Psoas muscle (tissue), 8 donors: ENCODE data around the gene TMED1. TPM values are rescaled to one million over a fixed set of nuclear protein-coding genes. Genes with fewer than 3 reads are reported as not detected.
A peak's percentile ranks its signal among the peaks of the same experiment; 100 is the strongest.

Experiments
- ATAC-seq, 4 donors: fragments of 200-7000 bp; cut with Tn5 transposase; one replicate each; pipeline ENCODE4 v1.9.1; 2020; ENCODE audit warnings: moderate library complexity in 3 of 4, mild to moderate bottlenecking in 2 of 4
- DNase-seq, 2 donors: peaks; one replicate each; pipeline ENCODE4 v3.0.0-alpha.2; 2020
- H3K27ac ChIP-seq: fragments of 200-600 bp; one replicate; pipeline ENCODE4 v1.8.0; 2022
- H3K27me3 ChIP-seq, 3 donors: fragments of 200-600 bp in 1 of 3; one replicate each; pipeline versions ENCODE4 v1.6.1 to v1.8.0; 2013 to 2022; ENCODE audit warnings: low read length in 2 of 3, mild to moderate bottlenecking in 2 of 3, moderate library complexity in 1 of 3; ENCODE audit not compliant: insufficient read depth in 3 of 3
- H3K36me3 ChIP-seq, 2 donors: fragments of 200-600 bp in 1 of 2; one replicate each; pipeline versions ENCODE4 v1.6.1 to v1.8.0; 2013 to 2022; ENCODE audit warnings: low read depth in 1 of 2, mild to moderate bottlenecking in 1 of 2, moderate library complexity in 1 of 2; ENCODE audit not compliant: insufficient read depth in 1 of 2
- H3K4me1 ChIP-seq: fragments of 200-600 bp; one replicate; pipeline ENCODE4 v1.8.0; 2022
- H3K4me3 ChIP-seq: fragments of 200-600 bp; one replicate; pipeline ENCODE4 v1.8.0; 2022; ENCODE audit warnings: mild to moderate bottlenecking
- H3K9me3 ChIP-seq: fragments of 200-600 bp; one replicate; pipeline ENCODE4 v1.8.0; 2022
- WGBS, 3 donors: extraction: QIAGEN DNeasy Blood & Tissue Kit; methylation state at CpG; one replicate each; pipeline versions ENCODE4 v1.1.6 to v1.1.7; 2013; 5-methylcytosine and 5-hydroxymethylcytosine counted together
- intact Hi-C, 2 donors: fragments of 100-400 bp; cut with DNase I; formaldehyde crosslinking; loops; one replicate each; pipeline versions ENCODE4 v1.11.0 to v1.14.2; 2022
- polyA plus RNA-seq, 3 donors: library from polyadenylated mRNA; stranded (reverse); fragments of 200-250 nt; gene quantifications; one replicate each; pipeline ENCODE4 v1.2.3, GENCODE V29; 2013
- total RNA-seq, 4 donors: library from RNA; stranded (reverse); fragmentation: NEBNext Ultra II Directional in 2 of 4; extraction: Animal tissue kit (Norgen Biotek cat#: 25700) in 2 of 4; gene quantifications; one replicate each; pipeline versions ENCODE4 v1.2.1 to v1.2.4, GENCODE V29; 2021 to 2023
- TF ChIP-seq, protein P1 (sequence below): fragments of 200-600 bp; IDR thresholded peaks from one replicate; pipeline ENCODE4 v1.8.0; 2022; ENCODE audit warnings: antibody characterized with exemption
- donor health status: healthy with polysubstance abuse.
- donor health status: DM: no; HTN: no; CAD: no; lungs with moderate emphysema.
- donor health status: Bipolar disorder and iron deficiency.
- donor health status: healthy.
- donor health status: DM: yes; HTN: yes; CAD: no.
- donor health status: DM: no; HTN: no; CAD: no.
- donor health status: DM: no; HTN: no; CAD: no.
- donor health status: DM: yes; HTN: yes; CAD: no.

Gene TMED1
- total and polyA plus RNA-seq, 7 donors, result 30.1 to 79.3 (median 37.5) TPM

DNA sequence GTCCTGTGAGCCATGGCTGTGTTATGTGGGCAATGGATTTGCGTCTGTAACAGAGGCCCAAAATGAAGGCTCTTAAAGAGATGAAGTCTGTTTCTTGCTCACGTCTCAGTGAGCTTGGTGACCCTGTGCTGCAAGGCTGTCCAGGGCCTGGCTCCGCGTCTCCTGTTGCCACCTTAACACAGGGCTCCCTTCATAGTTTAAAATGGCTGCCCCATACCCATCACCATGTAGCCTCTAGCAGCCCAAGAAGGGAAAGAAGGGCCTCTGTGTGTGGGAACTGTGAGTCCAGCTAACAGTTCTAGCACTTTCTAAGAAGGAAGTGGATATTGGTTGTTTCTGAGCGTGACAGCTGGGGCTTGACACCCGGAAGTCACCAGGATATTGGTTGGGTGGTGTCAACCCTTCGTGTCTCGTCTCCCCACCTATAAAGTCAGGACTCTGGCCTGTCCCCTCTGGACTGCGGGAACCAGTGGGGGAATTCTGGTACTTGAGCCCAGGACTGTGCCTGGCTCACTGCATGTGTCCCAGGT lies 20.9 kb downstream of the TMED1 start:
- DNase-seq (no peak), ATAC-seq (no peak)
- Histone ChIP-seq H3K27ac (no peak overlapping the region), H3K4me3 (no peak overlapping the region), H3K9me3 (no peaks in the 10 kb centered on the region), H3K36me3 (peaks cover 0 to 64% of the 10 kb centered on the region in 2 donors), H3K4me1 (no peaks in the 10 kb centered on the region), H3K27me3 (no peaks in the 10 kb centered on the region)
- intact Hi-C loops, result no loop called here
- TF ChIP-seq, protein P1, sequence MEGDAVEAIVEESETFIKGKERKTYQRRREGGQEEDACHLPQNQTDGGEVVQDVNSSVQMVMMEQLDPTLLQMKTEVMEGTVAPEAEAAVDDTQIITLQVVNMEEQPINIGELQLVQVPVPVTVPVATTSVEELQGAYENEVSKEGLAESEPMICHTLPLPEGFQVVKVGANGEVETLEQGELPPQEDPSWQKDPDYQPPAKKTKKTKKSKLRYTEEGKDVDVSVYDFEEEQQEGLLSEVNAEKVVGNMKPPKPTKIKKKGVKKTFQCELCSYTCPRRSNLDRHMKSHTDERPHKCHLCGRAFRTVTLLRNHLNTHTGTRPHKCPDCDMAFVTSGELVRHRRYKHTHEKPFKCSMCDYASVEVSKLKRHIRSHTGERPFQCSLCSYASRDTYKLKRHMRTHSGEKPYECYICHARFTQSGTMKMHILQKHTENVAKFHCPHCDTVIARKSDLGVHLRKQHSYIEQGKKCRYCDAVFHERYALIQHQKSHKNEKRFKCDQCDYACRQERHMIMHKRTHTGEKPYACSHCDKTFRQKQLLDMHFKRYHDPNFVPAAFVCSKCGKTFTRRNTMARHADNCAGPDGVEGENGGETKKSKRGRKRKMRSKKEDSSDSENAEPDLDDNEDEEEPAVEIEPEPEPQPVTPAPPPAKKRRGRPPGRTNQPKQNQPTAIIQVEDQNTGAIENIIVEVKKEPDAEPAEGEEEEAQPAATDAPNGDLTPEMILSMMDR, result no peak
- 94 to 98% (median 97%) methylated on average over 9 of the region's 9 CpGs for WGBS, 3 donors

DNA sequence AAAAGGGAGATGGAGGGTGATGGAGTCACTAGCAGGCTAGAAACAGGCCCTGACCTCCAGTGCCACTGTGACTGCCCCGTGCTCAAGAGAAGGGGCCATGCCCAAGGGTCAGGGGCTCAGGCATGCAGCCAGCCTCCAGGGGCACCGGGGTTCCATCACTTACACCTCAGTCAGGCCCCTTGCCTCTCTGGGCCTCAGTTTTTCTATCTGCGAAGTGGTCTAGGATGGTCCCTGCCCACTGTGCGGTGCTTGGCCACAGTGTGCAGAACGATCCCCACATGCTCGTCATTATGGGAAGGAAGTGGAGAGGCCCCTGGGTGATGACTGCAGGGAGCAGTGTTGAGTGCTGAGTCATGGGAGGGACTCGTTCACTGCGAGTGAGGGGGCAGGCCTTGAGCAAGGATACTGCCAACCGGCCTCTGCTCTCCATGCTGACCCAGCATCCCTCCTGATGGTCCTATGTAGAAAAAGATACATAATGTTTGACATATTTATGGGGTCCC lies 23.1 kb downstream of the TMED1 start:
- peaks cover 0 to 70% of the 10 kb centered on the region in 2 donors for H3K36me3 ChIP-seq
- WGBS, 3 donors, result 67 to 77% (median 71%) methylated on average over 9 of the region's 9 CpGs
- ATAC-seq, result peak; percentile 54 to 64 (median 59)

DNA sequence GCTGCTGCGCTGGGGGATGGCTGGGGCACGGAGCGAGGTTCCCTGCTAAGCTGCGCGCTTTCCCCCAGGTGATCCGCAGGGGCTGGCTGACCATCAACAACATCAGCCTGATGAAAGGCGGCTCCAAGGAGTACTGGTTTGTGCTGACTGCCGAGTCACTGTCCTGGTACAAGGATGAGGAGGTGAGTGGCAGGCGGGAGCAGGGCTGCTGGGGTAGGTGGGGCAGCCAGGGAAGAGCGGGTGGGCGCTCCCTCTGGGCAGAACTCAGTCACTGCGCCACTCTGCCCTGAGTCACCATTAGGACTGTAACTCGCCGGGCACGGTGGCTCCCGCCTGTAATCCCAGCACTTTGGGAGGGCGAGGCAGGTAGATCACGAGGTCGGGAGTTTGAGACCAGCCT lies 23.8 kb downstream of the TMED1 start:
- Histone ChIP-seq H3K4me3 (no peak overlapping the region), H3K9me3 (no peaks in the 10 kb centered on the region), H3K27ac (peak overlapping the region; percentile 16), H3K36me3 (peaks cover 0 to 77% of the 10 kb centered on the region in 2 donors), H3K4me1 (no peaks in the 10 kb centered on the region), H3K27me3 (no peaks in the 10 kb centered on the region)
- TF ChIP-seq, protein P1, result no peak
- ATAC-seq (no peak), DNase-seq (no peak)
- 96 to 97% (median 96%) methylated on average over 19 of the region's 19 CpGs for WGBS, 3 donors
- intact Hi-C loops, result no loop called here

More for the DNA sequence above, 23.1 kb downstream of the TMED1 start:
- Histone ChIP-seq H3K9me3 (no peaks in the 10 kb centered on the region), H3K27me3 (no peaks in the 10 kb centered on the region), H3K4me1 (no peaks in the 10 kb centered on the region), H3K27ac (peak overlapping the region; percentile 55), H3K4me3 (no peak overlapping the region)
- intact Hi-C loops, result no loop called here
- peak; percentile 65 to 73 for DNase-seq
- TF ChIP-seq, protein P1, result no peak

GRCh38 chr19:10811391-10812111 lies 24.5 kb downstream of the TMED1 start:
- Histone ChIP-seq H3K9me3 (no peaks in the 10 kb centered on the region), H3K27me3 (no peaks in the 10 kb centered on the region), H3K4me3 (no peak overlapping the region), H3K27ac (no peak overlapping the region), H3K36me3 (peaks cover 0 to 78% of the 10 kb centered on the region in 2 donors), H3K4me1 (no peaks in the 10 kb centered on the region)
- ATAC-seq (no peak), DNase-seq (no peak)
- intact Hi-C loops, result no loop called here
- TF ChIP-seq, protein P1, result no peak
- WGBS, 3 donors, result 78 to 83% (median 81%) methylated on average over 17 of the region's 17 CpGs
